ENCODE data around the gene POLN.

- no peak for TF ChIP-seq CTCF (IDR thresholded peaks at IDR 0.05)
- no peak for TF ChIP-seq POLR2AphosphoS5 (IDR thresholded peaks at IDR 0.05)
- no peak for TF ChIP-seq POLR2A (IDR thresholded peaks at IDR 0.05)
- TF ChIP-seq EP300 (IDR thresholded peaks at IDR 0.05) = no peak
Measured at GRCh38 chr4:2054217-2054616, 187.7 kb downstream of the POLN start.
